ENCODE data around the gene ZNF813.
A peak's percentile ranks its signal among the peaks of the same experiment; 100 is the strongest.
"Not testable (repeated sequence)": the region's sequence is repeated elsewhere in the genome, so short reads cannot be mapped to it uniquely, and the experiment has no call there.

The ZNF813 gene

DNA sequence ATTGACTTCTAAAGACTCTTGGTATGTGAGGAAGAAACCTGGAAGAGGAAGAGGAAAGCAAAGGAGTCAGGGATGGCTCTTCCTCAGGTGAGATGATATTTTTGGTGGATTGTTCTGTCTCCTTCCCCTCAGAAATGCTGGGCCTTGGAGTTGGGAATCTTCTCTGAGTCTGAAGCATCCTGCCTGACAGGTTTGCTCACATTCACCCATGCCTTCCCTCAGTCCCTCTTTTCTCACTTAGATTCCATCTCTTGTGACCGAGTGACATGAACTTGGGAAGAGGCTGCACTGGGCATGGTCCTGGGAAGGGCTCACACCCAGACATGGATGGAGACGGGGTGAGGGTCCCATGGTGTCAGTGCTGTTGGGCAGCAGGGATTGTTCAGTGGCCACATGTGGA is 16.2 kb downstream of the ZNF813 start:
- DNase-seq (ENCODE audit: low read depth in 2 of 2), result not testable (repeated sequence)

- DNase-seq (ENCODE audit: low read depth in 2 of 2), result no peak
Measured at GRCh38 chr19:53485046-53486004, 17.8 kb downstream of the ZNF813 start.

DNA sequence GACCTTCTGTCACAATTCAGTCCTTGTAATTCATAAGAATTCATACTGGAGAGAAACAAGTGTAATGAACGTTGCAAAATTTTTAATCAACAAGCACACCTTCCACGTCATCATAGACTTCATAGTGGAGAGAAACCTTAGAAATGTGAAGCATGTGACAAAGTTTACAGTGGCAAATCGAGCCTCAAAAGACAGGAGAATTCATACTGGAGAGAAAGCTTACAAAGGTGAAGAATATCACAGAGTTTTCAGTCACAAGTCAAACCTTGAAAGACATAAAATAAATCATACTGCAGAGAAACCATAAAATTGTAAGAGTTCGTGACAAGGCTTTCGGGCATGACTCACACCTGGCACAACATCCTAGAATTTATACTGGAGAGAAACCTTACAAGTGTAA is 24.6 kb downstream of the ZNF813 start:
- no peak for DNase-seq (ENCODE audit: low read depth in 2 of 2)

DNA sequence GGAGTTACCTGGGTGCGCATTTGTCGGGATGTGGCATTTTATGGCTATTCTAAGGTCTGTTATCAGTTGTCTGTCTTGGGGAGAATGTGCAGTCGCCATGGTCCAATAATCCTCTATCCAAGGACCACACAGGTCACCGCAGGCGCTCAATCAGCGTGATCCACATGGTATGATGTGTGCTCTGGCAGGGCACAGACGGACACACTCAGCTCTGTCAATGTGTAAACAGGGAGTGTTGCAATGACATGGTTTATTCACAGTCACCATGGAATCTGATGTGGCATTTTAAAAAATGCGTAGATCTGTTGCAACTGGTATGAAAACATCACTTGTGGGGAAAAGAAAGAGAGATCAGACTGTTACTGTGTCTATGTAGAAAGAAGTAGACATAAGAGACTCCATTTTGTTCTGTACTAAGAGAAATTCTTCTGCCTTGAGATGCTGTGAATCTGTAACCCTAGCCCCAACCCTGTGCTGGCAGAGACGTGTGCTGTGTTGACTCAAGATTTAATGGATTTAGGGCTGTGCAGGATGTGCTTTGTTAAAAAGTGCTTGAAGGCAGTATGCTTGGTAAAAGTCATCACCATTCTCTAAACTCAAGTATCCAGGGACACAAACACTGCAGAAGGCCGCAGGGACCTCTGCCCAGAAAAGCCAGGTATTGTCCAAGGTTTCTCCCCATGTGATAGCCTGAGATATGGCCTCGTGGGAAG is 29.9 kb downstream of the ZNF813 start:
- not testable (repeated sequence) for DNase-seq (ENCODE audit: low read depth in 2 of 2)

DNA sequence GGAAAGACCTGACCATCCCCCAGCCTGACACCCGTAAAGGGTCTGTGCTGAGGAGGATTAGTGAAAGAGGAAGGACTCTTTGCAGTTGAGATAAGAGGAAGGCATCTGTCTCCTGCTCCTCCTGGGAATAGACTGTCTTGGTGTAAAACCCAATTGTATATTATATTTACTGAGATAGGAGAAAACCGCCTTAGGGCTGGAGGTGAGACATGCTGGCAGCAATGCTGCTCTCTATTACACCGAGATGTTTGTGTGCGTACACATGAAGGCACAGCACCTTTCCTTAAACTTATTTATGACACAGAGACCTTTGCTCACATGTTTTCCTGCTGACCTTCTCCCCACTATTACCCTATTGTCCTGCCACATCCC is 30.5 kb downstream of the ZNF813 start:
- not testable (repeated sequence) for DNase-seq (ENCODE audit: low read depth in 2 of 2)

GRCh38 chr19:53503151-53503550 is 35.6 kb downstream of the ZNF813 start:
- DNase-seq (ENCODE audit: low read depth in 2 of 2), result not testable (repeated sequence)

- not testable (repeated sequence) for DNase-seq (ENCODE audit: low read depth in 2 of 2)
Measured at GRCh38 chr19:53503671-53504364, 36.3 kb downstream of the ZNF813 start.

GRCh38 chr19:53504365-53504703 is 36.8 kb downstream of the ZNF813 start:
- DNase-seq (ENCODE audit: low read depth in 2 of 2), result not testable (repeated sequence)

DNA sequence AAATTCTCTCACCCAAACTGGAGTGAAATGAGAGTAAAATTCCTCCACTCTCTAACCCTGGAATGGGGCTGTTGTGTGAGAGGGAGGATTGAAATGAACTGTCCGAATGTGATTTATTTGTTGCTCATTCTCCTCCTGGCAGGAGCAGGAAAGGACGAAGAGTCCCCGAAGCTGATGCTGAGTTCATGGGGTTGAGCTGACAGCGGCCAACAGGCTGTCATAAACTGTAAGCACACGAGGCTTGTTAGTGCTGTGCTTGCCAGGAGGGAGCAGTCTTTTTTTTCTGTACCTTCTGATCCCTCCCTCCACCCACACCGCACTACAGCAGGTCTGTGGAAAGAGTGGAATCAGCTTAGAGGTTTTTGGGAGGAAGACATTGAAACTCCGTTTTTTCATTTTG is 37.4 kb downstream of the ZNF813 start:
- no peak for DNase-seq (ENCODE audit: low read depth in 2 of 2)

DNA sequence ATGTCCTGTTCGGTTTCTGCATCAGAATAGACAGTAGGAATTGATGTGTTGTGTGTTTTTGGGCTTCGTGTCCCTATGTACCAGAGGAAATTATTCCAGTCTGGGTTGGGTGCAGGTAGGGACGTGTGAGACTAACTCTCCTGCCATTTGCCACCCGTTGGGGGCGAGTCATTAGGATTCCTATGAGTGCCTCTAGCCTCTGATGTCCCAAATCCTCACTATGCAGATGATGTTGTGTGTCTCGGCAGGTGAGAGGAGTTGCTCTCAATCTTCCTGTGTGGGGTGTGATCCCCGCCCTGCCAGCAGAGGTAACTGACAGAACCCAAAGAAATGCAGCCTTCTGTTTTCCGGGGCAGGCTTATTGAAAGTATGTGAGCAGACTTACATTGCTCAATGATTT is 39.2 kb downstream of the ZNF813 start:
- DNase-seq (ENCODE audit: low read depth in 2 of 2), result no peak

GRCh38 chr19:53507523-53508442 is 40.2 kb downstream of the ZNF813 start:
- no peak for DNase-seq (ENCODE audit: low read depth in 2 of 2)

DNA sequence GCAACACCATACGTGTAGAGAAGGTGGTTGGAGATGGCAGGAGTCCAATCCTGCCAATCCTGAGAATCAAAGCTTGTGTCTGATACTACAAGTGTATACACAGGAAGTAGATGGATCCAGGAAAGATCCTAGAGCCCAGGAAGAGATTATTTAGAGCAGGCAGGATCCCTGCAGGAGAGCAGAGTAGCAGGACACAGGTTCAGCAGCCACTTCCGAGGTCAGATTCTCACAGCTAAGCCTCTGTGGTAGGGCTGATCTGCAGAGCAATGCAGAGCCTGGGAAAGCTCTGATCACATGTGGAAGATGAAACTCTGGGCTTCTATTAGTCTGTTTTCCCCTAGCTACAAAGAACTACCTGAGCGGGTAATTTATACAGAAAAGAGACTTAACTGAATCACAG is 41.9 kb downstream of the ZNF813 start:
- no peak for DNase-seq (ENCODE audit: low read depth in 2 of 2)

- DNase-seq (ENCODE audit: low read depth in 2 of 2), result no peak
Measured at GRCh38 chr19:53509845-53510244, 42.3 kb downstream of the ZNF813 start.

GRCh38 chr19:53511357-53511756 is 43.8 kb downstream of the ZNF813 start:
- no peak for DNase-seq (ENCODE audit: low read depth in 2 of 2)

DNA sequence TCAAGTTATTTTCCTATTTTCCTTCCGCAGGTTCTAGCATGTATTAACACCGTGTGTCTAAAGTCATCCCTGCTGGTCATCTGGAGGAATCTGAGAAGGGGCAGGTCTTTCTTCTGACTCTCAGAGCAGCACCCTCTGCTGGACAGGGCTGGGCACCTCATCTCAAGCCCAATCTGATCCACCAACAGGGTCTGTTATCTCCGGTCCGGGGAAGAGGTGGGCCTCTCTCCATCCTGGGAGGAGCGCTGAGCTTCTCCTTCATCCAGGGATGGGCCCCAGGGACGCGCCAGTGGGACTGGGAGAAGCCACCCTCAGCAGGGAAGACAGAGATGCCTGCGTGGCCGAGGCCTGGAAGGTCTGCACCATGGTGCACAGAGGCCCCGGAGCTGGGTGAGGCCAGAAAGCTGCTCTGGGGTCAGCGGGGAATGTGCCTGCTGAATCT is 44.4 kb downstream of the ZNF813 start:
- DNase-seq (ENCODE audit: low read depth in 2 of 2), result peak in 1 of 2 donors; percentile 9

- not testable (repeated sequence) for DNase-seq (ENCODE audit: low read depth in 2 of 2)
Measured at GRCh38 chr19:53515047-53515446, 47.5 kb downstream of the ZNF813 start.

- no peak for DNase-seq (ENCODE audit: low read depth in 2 of 2)
Measured at GRCh38 chr19:53517114-53517741, 49.7 kb downstream of the ZNF813 start.

- no peak for DNase-seq (ENCODE audit: low read depth in 2 of 2)
Measured at GRCh38 chr19:53518121-53518520, 50.6 kb downstream of the ZNF813 start.

DNA sequence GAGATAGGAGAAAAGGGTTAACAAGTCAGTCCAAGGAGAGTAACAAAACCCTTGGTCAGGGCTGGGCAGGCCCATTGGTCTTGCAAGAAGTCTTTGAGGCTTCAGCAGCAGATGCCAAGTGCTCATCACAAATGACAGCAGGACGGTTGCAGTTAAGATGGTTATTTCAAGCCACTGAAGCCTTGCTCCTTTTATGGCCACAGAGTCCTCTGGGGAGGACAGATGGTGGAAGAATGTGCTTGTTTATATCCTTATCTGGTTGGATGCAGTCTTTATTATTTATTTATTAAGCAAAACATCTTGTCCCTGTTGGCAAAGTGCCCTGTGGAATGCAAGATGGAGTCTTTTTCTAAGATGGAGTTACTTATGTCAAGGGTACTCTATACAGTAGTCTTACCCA is 51.2 kb downstream of the ZNF813 start:
- DNase-seq (ENCODE audit: low read depth in 2 of 2), result no peak

GRCh38 chr19:53519446-53519845 is 51.9 kb downstream of the ZNF813 start:
- no peak for DNase-seq (ENCODE audit: low read depth in 2 of 2)

- no peak for DNase-seq (ENCODE audit: low read depth in 2 of 2)
Measured at GRCh38 chr19:53520163-53520546, 52.6 kb downstream of the ZNF813 start.

Data from activated CD8-positive, alpha-beta memory T cell treated with anti-CD3 and anti-CD28 coated beads for 4 hours (primary cell).